ENCODE data around the gene KCNQ1.
"Not testable (repeated sequence)": the region's sequence is repeated elsewhere in the genome, so short reads cannot be mapped to it uniquely, and the experiment has no call there.

The KCNQ1 gene

DNA sequence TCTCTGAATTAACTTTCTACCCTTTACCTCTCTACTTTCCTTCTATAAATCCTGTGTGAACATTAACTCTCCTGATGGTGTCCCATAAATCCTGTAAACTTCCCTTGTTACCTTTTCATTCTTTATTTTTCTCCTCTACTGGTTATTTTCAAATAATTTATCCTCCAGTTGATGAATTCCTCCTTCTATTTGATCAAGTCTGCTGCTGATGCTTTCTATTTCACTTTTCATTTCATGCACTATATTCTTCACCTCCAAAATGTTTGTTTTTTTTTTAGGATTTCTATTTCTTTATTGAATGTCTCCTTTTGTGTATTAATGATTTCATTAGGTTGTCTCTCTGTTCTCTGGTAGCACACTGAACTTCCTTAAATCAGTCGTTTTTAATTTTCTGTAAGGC, 186.4 kb downstream of the KCNQ1 start:
- no peak overlapping the region for H3K4me3 Mint-ChIP-seq
- H3K36me3 Mint-ChIP-seq, result peaks cover 90% of the 10 kb centered on the region
- H3K9me3 Mint-ChIP-seq, result peaks cover 27% of the 10 kb centered on the region
- no peak overlapping the region for H3K27ac Mint-ChIP-seq
- H3K27me3 Mint-ChIP-seq, result no peaks in the 10 kb centered on the region
- ATAC-seq, result no peak
- no peaks in the 10 kb centered on the region for H3K4me1 Mint-ChIP-seq

- Mint-ChIP-seq H3K36me3 (peaks cover 89% of the 10 kb centered on the region), H3K9me3 (peaks cover 50% of the 10 kb centered on the region)
- H3K27me3 Mint-ChIP-seq, H3K4me3 Mint-ChIP-seq, ATAC-seq, H3K27ac Mint-ChIP-seq, H3K4me1 Mint-ChIP-seq: not testable (repeated sequence)
These were observed 195.0 kb downstream of the KCNQ1 start for GRCh38 chr11:2639763-2640162.

DNA sequence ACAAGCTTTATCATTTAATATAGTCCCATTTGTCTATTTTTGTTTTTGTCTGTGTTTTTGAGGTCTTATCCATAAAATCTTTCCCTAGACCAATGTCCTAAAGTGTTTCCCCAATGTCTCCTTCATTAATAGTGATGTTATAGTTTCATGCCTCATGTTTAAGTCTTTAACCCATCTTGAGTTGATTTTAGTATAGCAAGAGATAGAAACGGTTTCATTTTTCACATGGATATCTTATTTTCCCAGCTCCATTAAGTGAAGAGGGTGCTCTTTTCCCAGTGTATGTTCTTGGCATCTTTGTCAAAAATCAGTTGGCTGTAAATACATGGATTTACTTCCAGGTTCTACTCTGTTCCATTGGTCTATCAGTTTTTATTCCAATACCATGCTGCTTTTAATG, 196.8 kb downstream of the KCNQ1 start:
- ATAC-seq, result no peak
- Mint-ChIP-seq H3K4me1 (no peaks in the 10 kb centered on the region), H3K9me3 (peaks cover 55% of the 10 kb centered on the region), H3K27ac (no peak overlapping the region), H3K36me3 (peaks cover 98% of the 10 kb centered on the region), H3K4me3 (no peak overlapping the region), H3K27me3 (no peaks in the 10 kb centered on the region)

DNA sequence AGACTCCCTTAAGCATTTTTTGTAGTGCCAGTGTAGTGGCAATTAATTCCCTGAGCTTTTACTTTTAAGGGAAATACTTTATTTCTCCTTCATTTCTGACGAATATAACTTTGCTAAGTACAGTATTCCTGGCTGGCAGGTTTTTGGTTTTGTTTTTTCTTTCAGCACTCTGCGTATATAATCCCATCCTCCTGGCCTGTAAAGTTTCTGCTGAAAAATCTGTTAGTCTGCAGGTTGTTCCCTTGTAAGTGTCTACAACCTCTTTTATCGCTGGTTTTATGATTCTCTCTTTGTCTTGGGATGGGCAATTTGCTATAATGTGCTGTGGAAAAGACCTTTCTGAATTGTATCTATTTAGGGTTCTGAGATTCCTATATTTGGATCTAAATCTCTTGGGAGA, 198.9 kb downstream of the KCNQ1 start:
- Mint-ChIP-seq H3K27ac (no peak overlapping the region), H3K27me3 (no peaks in the 10 kb centered on the region), H3K9me3 (peaks cover 53% of the 10 kb centered on the region), H3K4me1 (no peaks in the 10 kb centered on the region), H3K36me3 (peaks cover 99% of the 10 kb centered on the region), H3K4me3 (no peak overlapping the region)
- no peak for ATAC-seq

DNA sequence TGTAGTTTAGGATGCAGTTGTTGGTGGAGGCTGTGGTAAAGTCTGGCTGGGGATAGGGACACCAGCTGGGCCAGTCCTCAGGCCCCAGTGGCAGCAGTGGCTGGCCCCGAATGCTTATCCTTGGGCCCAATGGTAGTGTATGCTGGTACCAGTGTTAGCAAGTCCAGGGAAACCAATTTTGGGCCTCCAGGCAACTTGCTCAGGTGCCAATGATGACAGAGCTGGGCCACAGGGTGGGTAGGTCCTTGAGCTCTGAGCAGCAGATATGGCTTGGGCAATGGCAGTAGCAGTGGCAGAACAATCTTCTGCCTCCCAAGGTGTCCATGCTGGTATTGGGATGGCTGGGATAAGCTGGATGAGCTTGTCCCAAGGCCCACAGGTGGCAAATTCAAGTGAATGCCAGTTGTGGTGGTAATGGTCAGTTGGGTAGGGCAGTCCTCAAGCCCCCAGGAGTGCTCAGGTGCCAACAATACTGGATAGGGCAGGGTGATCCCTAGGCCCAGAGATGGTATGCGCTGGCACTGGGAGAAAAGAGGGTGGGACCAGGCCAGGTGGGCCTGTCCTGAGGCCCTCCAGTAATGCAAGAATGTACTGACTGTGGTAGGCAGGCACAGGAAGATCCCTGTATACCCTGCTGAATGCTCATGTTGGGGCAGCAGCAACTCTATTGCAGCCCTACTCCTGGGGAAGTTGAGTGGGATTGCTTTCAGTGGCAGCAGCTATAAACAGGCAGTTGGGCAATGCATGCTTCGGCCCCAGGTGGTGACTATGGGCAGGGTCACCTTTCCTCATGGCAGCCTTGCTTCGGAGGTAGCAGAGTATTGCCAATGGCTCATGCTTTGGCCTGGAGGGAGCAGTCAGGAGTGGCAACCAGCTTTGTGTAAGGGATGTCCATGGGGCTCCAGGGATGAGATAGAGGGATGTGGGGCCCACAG, 200.3 kb downstream of the KCNQ1 start:
- Mint-ChIP-seq H3K36me3 (peaks cover 99% of the 10 kb centered on the region), H3K4me3 (no peak overlapping the region), H3K27ac (no peak overlapping the region), H3K27me3 (no peaks in the 10 kb centered on the region), H3K4me1 (no peaks in the 10 kb centered on the region), H3K9me3 (peaks cover 59% of the 10 kb centered on the region)
- no peak for ATAC-seq

DNA sequence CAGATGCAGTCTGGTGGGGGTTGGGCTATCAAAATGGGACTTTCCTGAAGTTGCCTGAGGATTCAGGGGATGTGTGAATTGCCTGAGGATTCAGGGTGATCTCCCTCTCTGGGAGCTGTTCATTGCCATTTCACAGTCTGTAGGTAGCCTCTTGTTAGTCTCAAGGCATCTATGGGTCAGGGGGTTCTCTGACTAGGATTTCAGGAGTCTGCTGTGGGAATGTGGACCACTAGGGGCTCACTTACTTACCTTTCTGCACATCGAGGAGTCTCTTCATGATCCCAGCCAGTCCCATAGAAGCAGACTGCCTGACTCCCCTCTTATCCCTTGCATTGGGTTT, 200.9 kb downstream of the KCNQ1 start:
- Mint-ChIP-seq H3K9me3 (peaks cover 57% of the 10 kb centered on the region), H3K27ac (no peak overlapping the region), H3K27me3 (no peaks in the 10 kb centered on the region), H3K4me1 (no peaks in the 10 kb centered on the region), H3K4me3 (no peak overlapping the region), H3K36me3 (peaks cover 99% of the 10 kb centered on the region)
- no peak for ATAC-seq

DNA sequence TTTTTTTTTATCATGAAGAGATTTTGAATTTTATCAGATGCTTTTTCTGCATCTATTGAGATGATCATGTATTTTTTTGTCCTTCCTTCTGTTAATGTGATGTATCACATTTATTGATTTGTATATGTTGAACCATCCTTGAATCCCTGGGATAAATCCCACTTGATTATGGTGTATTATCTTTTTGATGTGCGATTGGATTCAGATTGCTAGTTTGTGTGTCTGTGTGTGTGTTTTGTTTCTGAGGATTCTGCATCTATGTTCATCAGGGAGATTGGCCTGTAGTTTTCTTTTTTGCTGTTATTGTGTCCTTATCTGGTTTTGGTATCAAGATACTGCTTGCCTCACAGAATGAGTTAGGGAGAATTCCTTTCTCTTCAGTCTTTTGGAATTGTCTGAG, 202.4 kb downstream of the KCNQ1 start:
- Mint-ChIP-seq H3K27me3 (no peaks in the 10 kb centered on the region), H3K27ac (no peak overlapping the region), H3K4me3 (no peak overlapping the region), H3K36me3 (peaks cover 98% of the 10 kb centered on the region), H3K9me3 (peaks cover 52% of the 10 kb centered on the region), H3K4me1 (no peaks in the 10 kb centered on the region)
- ATAC-seq, result no peak

GRCh38 chr11:2647953-2648352, 203.1 kb downstream of the KCNQ1 start:
- ATAC-seq, result no peak
- Mint-ChIP-seq H3K27me3 (no peaks in the 10 kb centered on the region), H3K4me3 (no peak overlapping the region), H3K27ac (no peak overlapping the region), H3K36me3 (peaks cover 96% of the 10 kb centered on the region), H3K4me1 (no peaks in the 10 kb centered on the region), H3K9me3 (peaks cover 48% of the 10 kb centered on the region)

DNA sequence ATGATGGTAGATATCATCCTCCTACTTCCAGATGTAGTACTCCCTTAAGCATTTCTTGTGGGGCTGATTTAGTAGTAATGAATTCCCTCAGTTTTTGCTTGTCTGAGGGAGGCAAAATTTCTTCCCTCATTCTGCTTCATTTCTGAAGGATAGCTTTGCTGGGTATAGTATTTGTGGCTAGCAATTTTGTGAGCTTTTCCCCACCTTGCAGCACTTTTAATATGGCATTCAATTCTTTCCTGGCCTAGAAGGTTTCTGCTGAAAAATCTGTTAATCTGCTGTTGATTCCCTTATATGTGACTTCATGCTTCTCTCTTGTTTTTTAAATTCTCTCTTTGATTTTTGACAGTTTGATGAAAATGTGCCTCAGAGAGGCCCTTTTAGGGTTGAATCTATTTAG, 204.6 kb downstream of the KCNQ1 start:
- no peaks in the 10 kb centered on the region for H3K4me1 Mint-ChIP-seq
- no peak for ATAC-seq
- peaks cover 35% of the 10 kb centered on the region for H3K9me3 Mint-ChIP-seq
- H3K27ac Mint-ChIP-seq, result no peak overlapping the region
- H3K27me3 Mint-ChIP-seq, result no peaks in the 10 kb centered on the region
- H3K4me3 Mint-ChIP-seq, result no peak overlapping the region
- peaks cover 94% of the 10 kb centered on the region for H3K36me3 Mint-ChIP-seq

GRCh38 chr11:2649848-2650247, 205.0 kb downstream of the KCNQ1 start:
- no peaks in the 10 kb centered on the region for H3K4me1 Mint-ChIP-seq
- H3K27me3 Mint-ChIP-seq, result no peaks in the 10 kb centered on the region
- ATAC-seq, result no peak
- H3K9me3 Mint-ChIP-seq, result peaks cover 31% of the 10 kb centered on the region
- H3K36me3 Mint-ChIP-seq, result peaks cover 94% of the 10 kb centered on the region
- no peak overlapping the region for H3K27ac Mint-ChIP-seq
- H3K4me3 Mint-ChIP-seq, result no peak overlapping the region

DNA sequence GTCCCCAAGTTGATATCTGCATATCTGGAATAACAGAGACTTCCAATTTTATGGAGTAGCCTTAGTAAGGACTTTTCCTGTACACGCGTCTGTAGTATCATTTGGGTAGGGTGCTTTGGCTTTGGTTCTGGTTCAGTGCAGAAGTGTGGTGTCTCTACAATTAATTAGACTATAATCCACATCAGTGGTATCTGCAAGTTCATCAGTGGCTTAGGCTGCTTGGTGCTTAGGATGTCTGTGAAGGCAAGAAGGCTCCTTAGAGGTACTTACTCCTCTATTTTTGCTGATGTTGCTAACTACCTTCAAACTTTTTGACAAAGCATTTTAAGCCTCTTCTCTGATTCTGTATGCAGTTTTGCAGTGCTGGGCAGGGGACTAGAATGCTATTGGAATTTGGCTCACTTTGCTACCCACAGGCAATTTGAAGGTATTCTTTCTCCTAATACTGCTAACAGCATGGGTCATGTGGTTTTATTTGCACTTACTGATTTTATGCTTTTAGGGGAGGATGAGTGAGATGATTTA, 205.6 kb downstream of the KCNQ1 start:
- no peak overlapping the region for H3K27ac Mint-ChIP-seq
- ATAC-seq, result no peak
- no peaks in the 10 kb centered on the region for H3K27me3 Mint-ChIP-seq
- H3K9me3 Mint-ChIP-seq, result peaks cover 29% of the 10 kb centered on the region
- no peak overlapping the region for H3K4me3 Mint-ChIP-seq
- peaks cover 92% of the 10 kb centered on the region for H3K36me3 Mint-ChIP-seq
- no peaks in the 10 kb centered on the region for H3K4me1 Mint-ChIP-seq

GRCh38 chr11:2651054-2651617, 206.3 kb downstream of the KCNQ1 start:
- Mint-ChIP-seq H3K27ac (no peak overlapping the region), H3K9me3 (peaks cover 27% of the 10 kb centered on the region), H3K36me3 (peaks cover 92% of the 10 kb centered on the region), H3K27me3 (no peaks in the 10 kb centered on the region), H3K4me3 (no peak overlapping the region), H3K4me1 (peaks cover 6% of the 10 kb centered on the region)
- ATAC-seq, result no peak

DNA sequence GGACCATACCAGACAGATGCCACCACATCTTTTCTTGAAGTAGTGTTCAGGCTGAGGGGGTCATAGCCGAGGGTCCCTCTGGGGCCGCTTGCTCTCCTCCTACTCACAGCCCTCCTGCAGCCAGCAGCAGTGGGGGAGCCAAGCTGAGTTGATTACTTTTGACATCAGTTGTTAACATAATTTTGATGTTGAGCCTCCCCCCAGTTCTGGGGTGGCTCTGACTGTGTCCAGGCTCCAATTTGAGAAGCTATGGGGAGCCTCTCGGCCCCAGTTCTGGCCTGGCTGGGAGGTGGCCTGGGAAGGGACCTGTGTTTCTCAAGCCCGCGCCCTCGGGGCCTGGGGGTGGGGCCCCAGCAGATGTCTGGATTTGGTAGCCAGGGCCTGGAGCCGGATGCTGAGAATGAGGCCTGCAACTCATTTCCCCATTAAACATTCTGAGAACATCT, 207.0 kb downstream of the KCNQ1 start:
- H3K27ac Mint-ChIP-seq, result no peak overlapping the region
- no peaks in the 10 kb centered on the region for H3K27me3 Mint-ChIP-seq
- H3K36me3 Mint-ChIP-seq, result peaks cover 92% of the 10 kb centered on the region
- peaks cover 27% of the 10 kb centered on the region for H3K9me3 Mint-ChIP-seq
- H3K4me3 Mint-ChIP-seq, result no peak overlapping the region
- H3K4me1 Mint-ChIP-seq, result peaks cover 8% of the 10 kb centered on the region
- ATAC-seq, result no peak

DNA sequence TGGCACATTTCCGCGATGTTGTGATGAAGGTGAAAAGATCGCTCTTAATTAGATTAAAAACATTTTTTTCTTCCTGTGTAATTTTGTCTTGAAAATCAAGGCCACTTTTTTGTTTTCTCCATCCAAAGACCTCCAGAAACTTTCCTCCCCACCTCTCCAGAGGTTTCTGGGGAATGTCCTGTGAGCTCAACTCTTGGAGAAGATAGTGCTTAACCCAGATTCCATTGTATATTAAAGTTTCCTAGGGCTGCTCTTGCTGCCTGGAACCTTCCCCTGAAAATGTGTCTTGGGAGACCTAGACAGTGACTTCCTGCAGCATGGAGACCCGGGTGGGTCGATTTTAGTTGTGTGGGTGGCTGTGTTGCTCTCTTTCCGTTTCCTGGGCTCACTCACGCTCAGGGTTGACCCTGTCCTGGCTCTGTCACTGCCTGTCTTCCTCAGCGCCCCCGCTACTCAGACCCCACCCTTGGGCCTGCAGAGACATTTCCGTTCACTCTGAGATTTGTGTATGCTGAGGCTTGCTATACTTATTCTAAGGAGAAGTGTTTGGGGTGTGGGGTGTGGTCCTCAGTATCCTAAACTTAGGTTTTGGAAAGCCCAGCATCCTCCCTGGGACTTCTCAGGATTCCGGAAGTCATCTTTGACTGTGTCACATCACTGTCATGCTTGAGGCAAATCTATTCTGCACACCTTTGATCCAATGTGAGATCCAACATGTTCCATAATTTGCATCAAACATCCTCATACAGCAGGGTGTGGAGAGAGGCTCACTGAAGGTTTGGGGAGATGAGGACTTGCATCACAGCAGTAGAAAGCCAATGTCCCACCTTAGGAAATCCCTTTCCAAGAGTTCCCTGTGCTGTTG, 207.8 kb downstream of the KCNQ1 start:
- no peak for ATAC-seq
- H3K4me1 Mint-ChIP-seq, result peaks cover 8% of the 10 kb centered on the region
- peaks cover 20% of the 10 kb centered on the region for H3K9me3 Mint-ChIP-seq
- H3K27me3 Mint-ChIP-seq, result no peaks in the 10 kb centered on the region
- H3K27ac Mint-ChIP-seq, result no peak overlapping the region
- peaks cover 92% of the 10 kb centered on the region for H3K36me3 Mint-ChIP-seq
- H3K4me3 Mint-ChIP-seq, result no peak overlapping the region

GRCh38 chr11:2653198-2653551, 208.4 kb downstream of the KCNQ1 start:
- Mint-ChIP-seq H3K4me3 (no peak overlapping the region), H3K4me1 (peaks cover 8% of the 10 kb centered on the region), H3K9me3 (peaks cover 18% of the 10 kb centered on the region), H3K27me3 (no peaks in the 10 kb centered on the region), H3K27ac (no peak overlapping the region), H3K36me3 (peaks cover 91% of the 10 kb centered on the region)
- ATAC-seq, result no peak

All from stimulated activated memory B cell treated with anti-CD40 and anti-IgM and Interleukin-4, amounts not matched to agents 10 μg/mL and 1 μg/mL and 100 μg/mL, for 72 hours (primary cell).